Measurements from ENCODE around the gene HPN.
"Not testable (repeated sequence)": the region's sequence is repeated elsewhere in the genome, so short reads cannot be mapped to it uniquely, and the experiment has no call there.

HPN gene

DNA sequence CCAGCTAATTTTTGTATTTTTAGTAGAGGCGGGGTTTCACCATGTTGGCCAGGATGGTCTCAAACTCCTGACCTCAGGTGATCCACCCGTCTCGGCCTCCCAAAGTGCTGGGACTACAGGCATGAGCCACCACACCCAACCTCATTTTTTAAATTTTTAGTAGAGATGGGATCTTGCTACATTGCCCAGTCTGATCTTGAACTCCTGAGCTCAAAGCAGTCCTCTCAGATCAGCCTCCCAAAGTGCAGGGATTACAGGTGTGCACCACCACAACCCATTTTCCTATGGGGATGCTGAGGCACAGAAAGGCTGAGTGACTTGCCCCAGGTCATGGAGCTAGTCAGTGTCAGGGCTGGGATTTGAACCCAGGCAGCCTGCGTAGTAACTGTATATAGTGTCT, 9.7 kb downstream of the HPN start:
- H3K14ac ChIP-seq (ENCODE audit: low read length); H3K4me2 ChIP-seq (ENCODE audit: insufficient read depth, low read length, poor library complexity, severe bottlenecking); H3K4me3 ChIP-seq (ENCODE audit: low read length in 2 of 2); H3K4me1 ChIP-seq (ENCODE audit: control insufficient read depth in 2 of 2, insufficient read depth in 1 of 2, low read depth in 1 of 2, low read length in 2 of 2); H3K4ac ChIP-seq (ENCODE audit: low read length); H3K23ac ChIP-seq (ENCODE audit: low read depth, low read length, poor library complexity); DNase-seq (ENCODE audit: low spot score); H2AFZ ChIP-seq (ENCODE audit: low read length); H3K9me3 ChIP-seq (replicated peaks in 1 of 2; ENCODE audit: control insufficient read depth in 2 of 2, insufficient read depth in 1 of 2, low read depth in 1 of 2, low read length in 2 of 2); H3K79me1 ChIP-seq (ENCODE audit: low read depth, low read length); H4K8ac ChIP-seq (ENCODE audit: low read depth, low read length); H3K18ac ChIP-seq (ENCODE audit: low read length); H3K27ac ChIP-seq (replicated peaks; ENCODE audit: low read length); H2BK5ac ChIP-seq (ENCODE audit: low read length); H3K36me3 ChIP-seq (replicated peaks in 1 of 2; ENCODE audit: control insufficient read depth in 2 of 2, insufficient read depth in 2 of 2, low read length in 2 of 2); H4K91ac ChIP-seq (ENCODE audit: low read depth, low read length, poor library complexity); H3K27me3 ChIP-seq (ENCODE audit: control insufficient read depth in 3 of 3, insufficient read depth in 3 of 3, low read depth in 1 of 3, low read length in 3 of 3); H2BK12ac ChIP-seq (ENCODE audit: low read length); H2AK5ac ChIP-seq (ENCODE audit: low read depth, low read length); H2BK15ac ChIP-seq (ENCODE audit: low read length); H3K9ac ChIP-seq (ENCODE audit: low read depth, low read length, poor library complexity); H2BK120ac ChIP-seq (ENCODE audit: low read depth, low read length): not testable (repeated sequence)
- WGBS, 2 donors (ENCODE audit: extremely low coverage in 2 of 2, insufficient read length in 2 of 2, insufficient replicate concordance in 1 of 2) = no CpG with 5 or more reads among the region's 4 CpGs

DNA sequence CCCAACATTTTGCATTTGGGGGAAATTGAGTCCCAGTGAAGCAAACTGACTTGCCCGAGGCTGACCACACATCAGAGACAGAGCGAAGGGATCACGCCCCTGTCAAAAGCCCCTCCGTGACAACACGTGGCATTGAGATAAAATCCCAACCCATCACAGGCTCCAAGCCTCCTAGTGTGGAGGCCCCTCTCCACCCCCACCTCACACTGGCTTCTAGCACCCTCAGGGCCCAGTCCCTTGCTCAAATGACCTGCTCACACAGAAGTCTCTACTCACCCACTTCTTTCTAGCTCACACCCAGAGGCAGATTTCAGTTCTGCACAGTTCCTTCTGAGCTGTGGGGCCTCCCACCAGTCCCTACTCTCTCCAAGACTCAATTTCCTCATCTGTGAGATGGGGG, 10.3 kb downstream of the HPN start:
- WGBS, 2 donors (ENCODE audit: extremely low coverage in 2 of 2, insufficient read length in 2 of 2, insufficient replicate concordance in 1 of 2) = no CpG with 5 or more reads among the region's 5 CpGs
- Histone ChIP-seq H3K79me1 (ENCODE audit: low read depth, low read length) (no peaks in the 10 kb centered on the region), H2BK120ac (ENCODE audit: low read depth, low read length) (no peak overlapping the region), H2BK15ac (ENCODE audit: low read length) (no peak overlapping the region), H4K91ac (ENCODE audit: low read depth, low read length, poor library complexity) (no peak overlapping the region), H4K8ac (ENCODE audit: low read depth, low read length) (no peak overlapping the region), H2AFZ (ENCODE audit: low read length) (no peak overlapping the region), H3K27me3 (ENCODE audit: control insufficient read depth in 3 of 3, insufficient read depth in 3 of 3, low read depth in 1 of 3, low read length in 3 of 3) (peaks cover 0 to 3% (median 0%) of the 10 kb centered on the region in 3 experiments), H2BK5ac (ENCODE audit: low read length) (no peak overlapping the region), H3K23ac (ENCODE audit: low read depth, low read length, poor library complexity) (no peak overlapping the region), H3K27ac (replicated peaks; ENCODE audit: low read length) (no peak overlapping the region), H3K18ac (ENCODE audit: low read length) (no peak overlapping the region), H2BK12ac (ENCODE audit: low read length) (no peak overlapping the region), H3K4me1 (ENCODE audit: control insufficient read depth in 2 of 2, insufficient read depth in 1 of 2, low read depth in 1 of 2, low read length in 2 of 2) (peaks cover 6 to 7% of the 10 kb centered on the region in 2 donors), H2AK5ac (ENCODE audit: low read depth, low read length) (no peak overlapping the region), H3K14ac (ENCODE audit: low read length) (no peak overlapping the region), H3K4ac (ENCODE audit: low read length) (no peak overlapping the region), H3K4me2 (ENCODE audit: insufficient read depth, low read length, poor library complexity, severe bottlenecking) (no peak overlapping the region), H3K9ac (ENCODE audit: low read depth, low read length, poor library complexity) (no peak overlapping the region), H3K9me3 (replicated peaks in 1 of 2; ENCODE audit: control insufficient read depth in 2 of 2, insufficient read depth in 1 of 2, low read depth in 1 of 2, low read length in 2 of 2) (no peaks in the 10 kb centered on the region), H3K36me3 (replicated peaks in 1 of 2; ENCODE audit: control insufficient read depth in 2 of 2, insufficient read depth in 2 of 2, low read length in 2 of 2) (no peaks in the 10 kb centered on the region), H3K4me3 (ENCODE audit: low read length in 2 of 2) (no peak overlapping the region)
- no peak for DNase-seq (ENCODE audit: low spot score)

DNA sequence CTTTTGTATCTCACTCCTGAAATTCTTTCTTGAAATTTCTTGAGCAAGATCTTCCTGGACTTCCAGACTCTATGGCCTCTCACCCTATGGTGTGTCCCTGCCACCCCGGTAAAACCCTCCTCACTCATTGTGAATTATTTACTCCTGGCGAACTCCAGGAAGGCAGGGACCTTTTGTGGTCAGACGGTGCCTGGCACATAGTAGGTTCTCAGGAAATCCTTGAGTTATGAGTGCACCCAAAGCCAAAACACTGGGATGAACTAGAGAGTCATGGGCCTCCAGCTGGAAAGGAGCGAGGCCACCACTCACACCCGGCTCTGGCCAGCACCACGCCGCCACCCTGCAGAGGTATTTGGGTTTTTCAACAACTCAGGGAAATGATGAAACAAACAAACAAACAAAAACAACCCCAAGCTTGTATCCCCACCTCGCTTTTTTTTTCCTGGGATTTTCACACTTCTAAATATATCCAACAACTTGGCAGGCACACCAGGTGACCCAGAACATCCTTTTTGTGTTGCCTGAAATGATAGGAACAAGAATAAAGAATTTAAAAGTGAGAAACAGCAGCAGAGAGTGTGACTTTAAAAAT, 11.2 kb downstream of the HPN start:
- Histone ChIP-seq H2AK5ac (ENCODE audit: low read depth, low read length) (no peak overlapping the region), H3K4me2 (ENCODE audit: insufficient read depth, low read length, poor library complexity, severe bottlenecking) (no peak overlapping the region), H3K27ac (replicated peaks; ENCODE audit: low read length) (no peak overlapping the region), H4K91ac (ENCODE audit: low read depth, low read length, poor library complexity) (no peak overlapping the region), H4K8ac (ENCODE audit: low read depth, low read length) (no peak overlapping the region), H2BK5ac (ENCODE audit: low read length) (no peak overlapping the region), H3K79me1 (ENCODE audit: low read depth, low read length) (no peaks in the 10 kb centered on the region), H3K4me3 (ENCODE audit: low read length in 2 of 2) (no peak overlapping the region), H2AFZ (ENCODE audit: low read length) (no peak overlapping the region), H2BK12ac (ENCODE audit: low read length) (no peak overlapping the region), H3K4me1 (ENCODE audit: control insufficient read depth in 2 of 2, insufficient read depth in 1 of 2, low read depth in 1 of 2, low read length in 2 of 2) (peaks cover 6 to 7% of the 10 kb centered on the region in 2 donors), H3K4ac (ENCODE audit: low read length) (no peak overlapping the region), H2BK15ac (ENCODE audit: low read length) (no peak overlapping the region), H3K23ac (ENCODE audit: low read depth, low read length, poor library complexity) (no peak overlapping the region), H3K14ac (ENCODE audit: low read length) (no peak overlapping the region), H3K18ac (ENCODE audit: low read length) (no peak overlapping the region), H3K27me3 (ENCODE audit: control insufficient read depth in 3 of 3, insufficient read depth in 3 of 3, low read depth in 1 of 3, low read length in 3 of 3) (peaks cover 0 to 3% (median 0%) of the 10 kb centered on the region in 3 experiments), H3K9me3 (replicated peaks in 1 of 2; ENCODE audit: control insufficient read depth in 2 of 2, insufficient read depth in 1 of 2, low read depth in 1 of 2, low read length in 2 of 2) (no peaks in the 10 kb centered on the region), H2BK120ac (ENCODE audit: low read depth, low read length) (no peak overlapping the region), H3K36me3 (replicated peaks in 1 of 2; ENCODE audit: control insufficient read depth in 2 of 2, insufficient read depth in 2 of 2, low read length in 2 of 2) (no peaks in the 10 kb centered on the region), H3K9ac (ENCODE audit: low read depth, low read length, poor library complexity) (no peak overlapping the region)
- no CpG with 5 or more reads among the region's 8 CpGs for WGBS, 2 donors (ENCODE audit: extremely low coverage in 2 of 2, insufficient read length in 2 of 2, insufficient replicate concordance in 1 of 2)
- DNase-seq (ENCODE audit: low spot score) = no peak

DNA sequence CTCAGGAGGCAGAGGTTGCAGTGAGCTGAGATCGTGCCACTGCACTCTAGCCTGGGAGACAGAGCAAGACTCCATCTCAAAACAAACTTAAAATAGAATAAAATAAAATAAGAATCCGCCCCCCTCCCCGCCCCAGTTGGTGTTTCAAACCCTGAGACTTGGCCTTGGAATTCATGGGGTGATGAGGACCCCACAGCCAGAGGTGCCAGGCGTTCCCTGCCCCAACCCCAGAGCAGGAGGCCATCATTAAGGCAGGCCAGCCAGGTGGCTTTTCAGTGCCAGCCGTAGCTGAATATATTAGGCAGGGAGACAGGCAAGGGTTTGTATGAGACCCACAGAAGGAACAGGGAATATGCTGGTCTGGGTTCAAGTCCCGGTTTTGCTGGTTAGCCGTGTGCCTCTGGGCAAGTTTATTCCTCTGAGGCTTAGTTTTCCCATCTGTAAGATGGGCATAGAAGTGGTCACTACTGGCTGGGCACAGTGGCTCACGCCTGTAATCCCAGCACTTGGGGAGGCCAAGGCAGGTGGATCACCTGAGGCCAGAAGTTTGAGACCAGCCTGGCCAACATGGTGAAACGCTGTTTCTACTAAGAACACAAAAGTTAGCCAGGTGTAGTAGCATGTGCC, 12.3 kb downstream of the HPN start:
- WGBS, 2 donors (ENCODE audit: extremely low coverage in 2 of 2, insufficient read length in 2 of 2, insufficient replicate concordance in 1 of 2) = no CpG with 5 or more reads among the region's 9 CpGs

More for the DNA sequence above, 12.3 kb downstream of the HPN start:
- Histone ChIP-seq H2BK120ac (ENCODE audit: low read depth, low read length) (no peak overlapping the region), H4K91ac (ENCODE audit: low read depth, low read length, poor library complexity) (no peak overlapping the region), H2BK15ac (ENCODE audit: low read length) (no peak overlapping the region), H3K4ac (ENCODE audit: low read length) (no peak overlapping the region), H2AK5ac (ENCODE audit: low read depth, low read length) (no peak overlapping the region), H3K36me3 (replicated peaks in 1 of 2; ENCODE audit: control insufficient read depth in 2 of 2, insufficient read depth in 2 of 2, low read length in 2 of 2) (no peaks in the 10 kb centered on the region), H2BK5ac (ENCODE audit: low read length) (no peak overlapping the region), H3K4me1 (ENCODE audit: control insufficient read depth in 2 of 2, insufficient read depth in 1 of 2, low read depth in 1 of 2, low read length in 2 of 2) (peaks cover 5 to 6% of the 10 kb centered on the region in 2 donors), H3K18ac (ENCODE audit: low read length) (no peak overlapping the region), H3K79me1 (ENCODE audit: low read depth, low read length) (no peaks in the 10 kb centered on the region), H3K4me3 (ENCODE audit: low read length in 2 of 2) (no peak overlapping the region), H3K27ac (replicated peaks; ENCODE audit: low read length) (no peak overlapping the region), H4K8ac (ENCODE audit: low read depth, low read length) (no peak overlapping the region), H3K9me3 (replicated peaks in 1 of 2; ENCODE audit: control insufficient read depth in 2 of 2, insufficient read depth in 1 of 2, low read depth in 1 of 2, low read length in 2 of 2) (no peaks in the 10 kb centered on the region), H3K27me3 (ENCODE audit: control insufficient read depth in 3 of 3, insufficient read depth in 3 of 3, low read depth in 1 of 3, low read length in 3 of 3) (peaks cover 0 to 3% (median 0%) of the 10 kb centered on the region in 3 experiments), H3K14ac (ENCODE audit: low read length) (no peak overlapping the region), H3K9ac (ENCODE audit: low read depth, low read length, poor library complexity) (no peak overlapping the region), H3K23ac (ENCODE audit: low read depth, low read length, poor library complexity) (no peak overlapping the region), H2BK12ac (ENCODE audit: low read length) (no peak overlapping the region), H3K4me2 (ENCODE audit: insufficient read depth, low read length, poor library complexity, severe bottlenecking) (no peak overlapping the region), H2AFZ (ENCODE audit: low read length) (no peak overlapping the region)
- DNase-seq (ENCODE audit: low spot score) = no peak
